ENCODE data around the gene VPS13A. TPM values are rescaled to one million over a fixed set of nuclear protein-coding genes. Genes with fewer than 3 reads are reported as not detected.
"Not testable (repeated sequence)": the region's sequence is repeated elsewhere in the genome, so short reads cannot be mapped to it uniquely, and the experiment has no call there.

VPS13A gene
- total RNA-seq, 1 donor from 2014 or later, result 28.5 TPM

GRCh38 chr9:77420641-77421040, 243.3 kb downstream of the VPS13A start:
- DNase-seq (ENCODE audit: low spot score in 2 of 2) (no peak), FAIRE-seq (no peak)

- FAIRE-seq, result no peak
- no peak for DNase-seq (ENCODE audit: low spot score in 2 of 2)
Measured at GRCh38 chr9:77421506-77422265, 244.4 kb downstream of the VPS13A start.

GRCh38 chr9:77422969-77423368, 245.6 kb downstream of the VPS13A start:
- DNase-seq (ENCODE audit: low spot score in 2 of 2), result no peak
- no peak for FAIRE-seq

- no peak for FAIRE-seq
- DNase-seq (ENCODE audit: low spot score in 2 of 2), result no peak
Measured at GRCh38 chr9:77423841-77424240, 246.5 kb downstream of the VPS13A start.

GRCh38 chr9:77424993-77425392, 247.7 kb downstream of the VPS13A start:
- DNase-seq (ENCODE audit: low spot score in 2 of 2) (no peak), FAIRE-seq (no peak)

GRCh38 chr9:77426712-77427111, 249.4 kb downstream of the VPS13A start:
- FAIRE-seq (no peak), DNase-seq (ENCODE audit: low spot score in 2 of 2) (no peak)

GRCh38 chr9:77427256-77427927, 250.1 kb downstream of the VPS13A start:
- FAIRE-seq (no peak), DNase-seq (ENCODE audit: low spot score in 2 of 2) (no peak)

GRCh38 chr9:77429928-77430327, 252.6 kb downstream of the VPS13A start:
- DNase-seq (ENCODE audit: low spot score in 2 of 2) (no peak), FAIRE-seq (no peak)

- FAIRE-seq, result no peak
- DNase-seq (ENCODE audit: low spot score in 2 of 2), result no peak
Measured at GRCh38 chr9:77432053-77432452, 254.7 kb downstream of the VPS13A start.

- FAIRE-seq, result no peak
Measured at GRCh38 chr9:77433675-77434445, 256.5 kb downstream of the VPS13A start.

GRCh38 chr9:77435277-77435676, 257.9 kb downstream of the VPS13A start:
- FAIRE-seq, result no peak
- no peak for DNase-seq (ENCODE audit: low spot score in 2 of 2)

More at GRCh38 chr9:77433675-77434445, 256.5 kb downstream of the VPS13A start:
- DNase-seq (ENCODE audit: low spot score in 2 of 2), result peak; percentile 56 to 77

- no peak for FAIRE-seq
- DNase-seq (ENCODE audit: low spot score in 2 of 2), result no peak
Measured at GRCh38 chr9:77435688-77436087, 258.4 kb downstream of the VPS13A start.

- no peak for DNase-seq (ENCODE audit: low spot score in 2 of 2)
- no peak for FAIRE-seq
Measured at GRCh38 chr9:77438653-77439052, 261.3 kb downstream of the VPS13A start.

- DNase-seq (ENCODE audit: low spot score in 2 of 2) (peak in 1 of 2 donors; percentile 61), FAIRE-seq (no peak)
Measured at GRCh38 chr9:77440057-77440456, 262.7 kb downstream of the VPS13A start.

- FAIRE-seq; DNase-seq (ENCODE audit: low spot score in 2 of 2): not testable (repeated sequence)
Measured at GRCh38 chr9:77441124-77441523, 263.8 kb downstream of the VPS13A start.

GRCh38 chr9:77442436-77442835, 265.1 kb downstream of the VPS13A start:
- no peak for FAIRE-seq
- DNase-seq (ENCODE audit: low spot score in 2 of 2), result no peak

- FAIRE-seq (no peak), DNase-seq (ENCODE audit: low spot score in 2 of 2) (no peak)
Measured at GRCh38 chr9:77447646-77448045, 270.3 kb downstream of the VPS13A start.

- DNase-seq (ENCODE audit: low spot score in 2 of 2) (no peak), FAIRE-seq (no peak)
Measured at GRCh38 chr9:77449240-77450084, 272.1 kb downstream of the VPS13A start.

- DNase-seq (ENCODE audit: low spot score in 2 of 2) (no peak), FAIRE-seq (no peak)
Measured at GRCh38 chr9:77450085-77450475, 272.7 kb downstream of the VPS13A start.

- no peak for FAIRE-seq
- DNase-seq (ENCODE audit: low spot score in 2 of 2), result no peak
Measured at GRCh38 chr9:77451507-77451906, 274.2 kb downstream of the VPS13A start.
